Glomerular visceral epithelial cell (primary cell): ENCODE measurements around the gene LTO1.

Experiments
- DNase-seq: peaks from one replicate; pipeline ENCODE4 v3.0.0-alpha.2; 2016; ENCODE audit errors: extremely low spot score

The LTO1 gene

DNA sequence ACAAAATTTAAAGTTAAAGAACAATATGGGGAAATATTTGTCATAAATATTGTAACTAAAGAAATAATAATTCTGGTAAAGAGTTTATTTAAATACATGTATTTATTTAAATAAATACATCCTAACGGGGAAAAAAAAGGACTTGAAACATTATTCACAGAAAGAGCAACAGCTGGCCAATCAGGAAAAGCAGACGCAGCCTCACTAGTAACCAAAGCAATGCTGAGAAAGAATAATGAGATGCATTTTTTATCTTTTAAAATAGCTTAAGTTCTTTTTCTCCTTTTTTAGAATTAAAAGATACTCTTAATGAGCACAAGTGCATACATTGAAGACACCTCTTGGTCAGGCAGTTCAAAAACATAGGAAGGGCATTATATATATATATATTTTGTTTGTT, 2.6 kb upstream of the LTO1 start:
- no peak for DNase-seq

DNA sequence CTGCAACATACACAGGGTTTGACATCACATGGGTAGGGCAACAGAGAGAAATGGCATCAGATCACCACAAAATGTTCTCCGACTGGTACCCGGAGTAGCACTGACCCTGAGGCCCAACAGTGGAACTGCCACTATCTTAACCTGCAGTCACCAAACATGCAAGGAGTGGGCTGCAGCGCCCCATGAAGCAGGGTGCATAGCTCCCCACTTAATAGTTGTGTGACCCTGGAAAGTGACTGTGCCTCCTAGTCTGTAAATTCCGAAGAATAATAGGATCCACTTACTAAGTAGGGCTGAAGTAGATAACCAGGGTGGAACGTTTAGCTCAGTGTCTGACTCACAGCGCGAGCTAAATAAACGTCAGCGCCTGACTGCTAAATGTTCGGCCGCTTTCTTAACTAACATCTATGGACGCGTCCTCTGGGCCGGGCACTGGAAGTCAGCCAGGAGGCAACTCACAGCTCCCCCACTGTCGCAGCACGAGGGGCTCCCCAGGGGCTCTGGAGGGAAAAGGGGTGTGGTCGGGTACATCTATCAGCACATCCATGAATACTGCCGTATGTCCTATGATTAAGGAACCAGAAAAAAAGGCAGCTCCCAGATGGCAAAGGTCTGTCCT, 777 bp downstream of the LTO1 start:
- DNase-seq = peak; percentile 36

DNA sequence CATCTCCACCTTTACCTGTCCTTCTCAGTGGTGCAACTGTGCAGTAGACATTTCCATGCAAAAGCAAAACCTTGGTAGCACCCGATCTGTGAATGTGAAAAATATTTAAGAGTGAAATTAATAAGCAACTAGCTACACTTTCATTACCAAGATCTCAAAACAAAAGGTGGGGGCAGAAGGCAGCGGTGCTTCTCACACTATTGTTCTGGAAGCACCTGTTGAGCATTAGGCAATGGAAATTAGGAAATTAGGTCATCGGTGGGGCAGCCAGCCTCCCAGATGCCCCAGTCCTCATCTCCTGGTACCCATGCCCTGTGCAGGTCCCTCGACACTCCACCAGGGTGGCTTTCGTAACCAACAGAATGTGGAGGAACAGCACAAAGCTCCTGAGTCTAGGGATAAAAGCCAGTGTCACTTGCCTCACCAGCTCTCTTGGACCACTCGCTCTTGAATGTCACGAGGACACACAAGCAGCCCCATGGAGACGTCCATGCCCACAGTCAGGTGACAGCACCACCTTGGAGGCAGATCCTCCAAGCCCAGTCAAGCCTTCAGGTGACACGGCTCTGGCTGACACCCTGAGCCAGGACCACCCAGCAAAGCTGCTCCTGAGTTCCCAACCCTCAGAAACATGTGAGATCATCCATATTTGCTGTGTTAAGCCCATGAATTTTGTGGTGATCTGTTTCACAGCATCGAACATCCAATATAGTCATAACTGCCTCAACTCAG, 3.3 kb downstream of the LTO1 start:
- no peak for DNase-seq

DNA sequence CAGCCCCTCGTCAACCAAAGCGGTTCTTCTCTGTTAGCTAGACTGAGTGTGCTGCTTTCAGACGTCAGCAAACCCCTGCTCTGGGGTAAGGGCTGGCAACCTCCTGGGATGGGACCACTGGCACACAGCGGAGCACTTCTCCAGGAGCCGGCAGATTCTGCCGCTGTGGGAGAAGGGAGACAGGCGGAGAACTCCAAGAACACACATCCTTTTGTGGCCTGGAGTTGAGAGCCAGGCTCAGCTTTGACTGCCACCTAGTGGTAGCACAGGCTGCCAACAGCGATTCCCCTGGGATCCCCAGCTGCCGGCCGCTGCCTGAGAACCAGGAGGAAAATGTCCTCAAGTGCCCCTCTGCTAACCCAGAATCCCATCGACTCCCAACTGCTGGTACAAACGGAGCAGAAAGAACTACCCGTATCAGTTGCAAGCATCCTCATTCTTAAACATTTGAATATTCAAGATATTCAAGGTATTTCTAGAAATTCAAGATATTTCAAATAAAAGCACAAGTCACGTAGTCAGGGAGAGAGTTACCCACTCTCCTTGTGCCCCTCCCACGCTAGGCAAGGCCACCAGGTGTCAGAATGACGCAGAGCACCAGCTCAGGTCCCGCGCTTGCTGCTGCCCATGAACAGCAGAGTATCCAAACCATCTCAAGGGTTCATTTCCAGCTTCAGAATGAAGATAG, 4.9 kb downstream of the LTO1 start:
- peak; percentile 79 for DNase-seq

DNA sequence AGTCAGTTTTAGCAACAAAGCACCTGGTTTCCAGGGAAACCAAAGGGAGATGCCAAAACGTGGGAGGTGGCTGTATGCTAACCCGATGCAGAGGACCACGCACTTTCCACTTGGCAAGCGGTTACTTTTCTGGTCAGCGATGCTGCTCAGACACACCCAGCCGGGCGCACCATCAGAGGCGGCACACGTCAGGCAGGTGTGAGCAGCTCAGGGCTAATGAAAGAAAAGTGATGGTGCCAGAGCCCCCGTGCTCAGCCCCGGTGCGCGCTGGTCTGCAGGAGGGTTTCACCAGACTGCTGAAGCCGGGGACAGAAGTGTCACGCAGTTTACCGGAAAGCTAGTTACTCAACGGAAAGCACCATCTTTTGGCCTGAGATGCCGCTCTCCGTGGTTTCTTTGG, 5.7 kb downstream of the LTO1 start:
- DNase-seq = no peak

DNA sequence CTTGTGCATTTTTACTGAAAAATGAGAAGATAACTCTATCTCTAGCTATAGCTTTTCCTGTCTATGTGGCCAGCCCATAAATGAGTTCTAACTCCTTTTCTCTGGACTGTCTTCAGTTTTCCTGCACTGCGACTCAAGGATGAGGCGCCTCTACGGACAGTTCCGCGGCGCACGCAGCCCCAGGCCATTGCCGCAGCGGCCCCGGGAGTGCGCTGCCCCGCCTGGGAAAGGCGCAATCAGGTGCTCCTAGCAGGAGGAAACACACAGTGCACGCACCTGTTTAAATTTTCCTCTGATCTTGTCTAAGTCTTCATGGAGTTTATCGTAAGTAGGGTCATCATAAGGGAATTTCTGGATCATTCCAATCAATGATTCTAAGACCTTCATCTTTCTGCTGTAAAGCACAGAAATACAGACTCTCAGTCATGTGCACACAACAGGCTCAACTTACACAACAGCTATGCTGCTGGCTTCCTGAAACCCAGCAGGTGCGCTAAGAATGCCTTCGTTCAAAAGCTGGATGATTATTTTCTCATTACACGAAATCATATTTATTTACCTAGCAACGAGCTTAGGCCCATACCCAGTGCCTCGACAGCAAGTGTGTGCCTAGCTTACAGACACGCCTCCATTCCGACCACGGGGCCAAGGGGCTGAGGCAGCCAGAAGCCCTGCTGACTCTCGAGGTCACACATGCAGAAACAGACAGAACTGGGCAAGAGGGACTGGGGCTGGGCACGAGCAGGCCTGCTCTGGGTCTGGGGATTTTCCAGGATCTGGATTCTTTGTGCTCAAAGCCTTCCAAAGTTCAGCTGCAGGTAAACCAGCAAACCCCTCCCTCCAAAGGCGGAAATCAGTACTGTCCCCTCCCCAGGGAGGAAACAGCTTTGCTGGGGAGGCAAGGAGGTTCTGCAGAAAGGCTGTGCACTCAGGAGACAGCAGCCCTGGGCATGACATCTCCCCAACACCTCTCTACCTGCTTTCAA, 7.2 kb downstream of the LTO1 start:
- DNase-seq = no peak

DNA sequence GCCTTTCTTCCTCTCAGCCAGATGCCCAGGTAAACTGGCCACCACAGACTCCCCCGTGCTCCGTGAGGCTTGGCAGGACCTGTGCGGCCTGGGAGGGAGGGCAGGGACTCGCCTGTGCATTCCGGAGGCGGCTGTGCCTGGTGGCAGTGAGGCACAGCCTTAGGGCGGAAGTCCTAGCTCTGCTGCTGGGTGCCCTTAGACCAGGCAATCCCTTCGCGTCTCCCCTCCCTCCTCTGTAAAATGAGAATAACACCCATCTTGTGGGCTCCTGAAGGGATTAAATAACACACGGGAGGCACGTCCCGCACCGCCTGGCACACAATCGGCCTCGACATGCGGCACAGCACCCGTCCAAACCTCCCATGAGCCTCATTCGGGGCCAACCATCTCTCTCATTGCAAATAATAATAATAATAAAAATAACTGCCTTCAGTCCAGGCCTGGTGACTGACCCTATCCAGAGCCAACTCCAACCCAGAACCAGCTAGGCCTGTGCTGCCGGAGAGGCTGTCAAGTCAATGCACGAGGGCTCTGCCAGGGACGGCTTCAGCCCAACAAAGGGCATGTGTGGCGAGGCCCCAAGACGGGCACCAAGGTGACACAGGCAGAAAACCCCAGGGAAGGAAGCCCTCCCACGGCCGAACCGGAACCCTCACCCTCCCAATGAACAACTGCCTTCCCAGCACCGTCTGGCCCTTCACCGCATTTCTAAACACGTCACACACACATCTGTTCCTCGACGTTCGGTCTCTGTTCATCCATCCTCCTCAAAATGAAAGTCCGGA, 8.2 kb downstream of the LTO1 start:
- no peak for DNase-seq

DNA sequence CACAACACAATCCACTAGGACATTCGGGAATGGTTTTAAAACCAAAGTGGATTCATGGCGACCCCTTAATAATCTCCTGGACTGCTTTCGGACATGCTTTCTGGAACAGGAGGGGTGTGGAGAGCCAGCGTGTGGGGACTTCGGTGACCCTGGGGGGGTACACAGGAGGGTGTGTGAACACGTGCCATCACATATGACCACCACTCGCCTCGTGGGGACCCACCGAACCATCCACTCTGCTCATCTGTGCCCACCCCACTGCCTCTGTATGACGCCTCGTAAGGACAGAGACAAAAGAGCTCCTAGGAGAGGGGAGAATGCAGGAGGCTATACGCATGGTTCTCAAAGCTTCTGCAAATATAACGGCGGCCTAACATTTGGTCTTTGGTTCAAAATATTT, 8.9 kb downstream of the LTO1 start:
- DNase-seq = no peak

DNA sequence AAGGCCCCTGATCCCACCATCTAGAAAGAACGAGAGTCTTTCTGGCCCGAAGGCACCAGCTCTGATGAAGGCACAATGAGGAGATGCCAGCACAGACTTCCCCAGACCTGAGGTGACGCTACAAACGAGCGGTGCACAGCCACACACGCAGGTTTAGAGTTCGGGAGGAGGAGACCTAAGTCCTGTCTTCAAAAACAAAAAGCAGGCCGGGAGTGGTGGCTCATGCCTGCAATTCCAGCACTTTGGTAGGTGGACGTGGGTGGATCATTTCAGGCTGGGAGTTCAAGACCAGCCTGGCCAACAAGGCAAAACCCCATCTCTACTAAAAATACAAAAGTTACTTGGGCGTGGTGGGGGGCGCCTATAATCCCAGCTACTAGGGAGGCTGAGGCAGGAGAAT, 9.5 kb downstream of the LTO1 start:
- no peak for DNase-seq

DNA sequence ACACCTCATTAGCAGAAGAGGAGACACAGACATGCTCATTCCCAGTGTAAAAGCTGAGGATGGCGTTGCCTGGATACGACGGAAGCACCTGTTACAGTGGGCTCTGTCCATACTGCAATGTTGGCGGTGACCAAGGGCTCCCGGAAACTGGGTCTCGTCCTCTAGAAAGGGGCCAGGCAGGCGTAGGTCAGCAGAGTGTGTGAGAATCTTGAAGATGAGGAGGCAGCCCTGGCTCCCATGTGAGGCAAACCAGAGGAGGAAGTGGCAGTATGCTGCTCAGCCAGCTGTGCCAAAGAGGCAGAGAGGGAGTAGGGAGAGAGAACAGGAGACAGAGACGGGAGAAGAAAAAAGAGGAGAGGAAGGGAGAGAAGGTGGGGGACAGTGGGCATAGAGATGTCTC, 10.3 kb downstream of the LTO1 start:
- no peak for DNase-seq

DNA sequence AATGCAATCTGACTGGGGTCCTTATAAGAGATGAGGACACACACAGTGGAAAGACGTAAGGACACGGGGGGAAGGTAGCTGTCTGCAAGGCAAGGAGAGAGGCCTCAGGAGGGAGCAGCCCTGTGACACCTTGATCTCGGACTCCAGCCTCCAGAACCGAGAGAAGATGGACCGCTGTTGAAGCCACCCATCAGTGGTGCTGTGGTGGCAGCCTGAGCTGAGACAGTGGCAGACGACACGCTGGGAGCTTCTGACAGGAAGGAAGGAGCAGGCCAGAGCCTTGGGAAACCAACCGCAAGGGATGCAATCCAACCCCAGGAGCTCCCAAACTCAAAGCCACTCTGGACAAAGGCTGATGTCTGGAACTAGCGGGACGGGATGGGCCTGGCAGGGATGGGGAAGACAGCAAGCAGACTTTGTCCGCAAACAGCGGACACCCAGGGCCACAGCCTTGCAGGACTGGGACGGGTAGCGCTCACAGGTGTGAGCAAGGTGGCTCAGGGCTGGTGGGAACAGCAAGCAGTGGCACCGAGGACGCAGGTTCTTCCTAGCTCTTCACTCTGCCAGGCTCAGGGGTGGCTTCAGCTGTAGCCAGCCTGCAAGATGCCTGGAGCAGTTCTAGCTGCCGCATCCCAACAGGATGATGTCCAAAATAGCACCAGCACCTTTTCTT, 10.9 kb downstream of the LTO1 start:
- no peak for DNase-seq

DNA sequence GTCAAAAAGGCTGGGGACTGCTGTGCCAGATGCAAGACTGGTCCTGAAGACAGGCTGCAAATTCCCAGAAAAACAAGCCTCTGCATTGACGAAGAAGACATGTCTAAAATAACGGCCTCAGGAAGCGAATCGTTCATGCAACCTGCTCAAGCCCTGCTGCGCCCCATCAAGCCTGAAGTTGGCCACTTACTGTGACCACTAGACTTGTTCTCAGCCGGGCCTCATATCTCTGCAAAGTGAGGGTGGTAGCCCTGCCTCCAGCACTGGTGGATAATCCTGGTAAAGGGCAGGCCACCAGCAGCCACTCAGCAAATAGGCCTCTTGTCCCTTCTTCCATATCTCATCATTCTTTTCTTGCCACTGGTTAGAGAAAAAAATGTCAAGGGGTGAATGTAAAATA, 11.8 kb downstream of the LTO1 start:
- DNase-seq = no peak

DNA sequence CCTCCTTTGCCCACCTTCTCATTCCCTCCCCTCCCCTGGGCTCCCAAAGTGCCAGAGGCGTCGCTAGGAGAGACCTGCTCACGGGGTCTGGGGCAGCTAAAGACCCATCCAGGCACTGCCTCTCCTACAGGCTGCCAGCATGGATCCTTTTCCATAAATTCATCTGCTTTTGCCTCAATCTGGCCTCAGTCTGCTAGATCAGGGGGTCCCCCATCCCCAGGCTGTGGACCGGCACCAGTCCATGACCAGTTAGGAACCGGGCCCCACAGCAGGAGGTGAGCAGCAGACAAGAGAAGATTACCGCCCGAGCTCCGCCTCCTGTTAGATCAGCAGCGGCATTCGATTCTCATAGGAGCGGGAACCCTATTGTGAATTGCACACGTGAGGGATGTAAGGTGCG, 12.3 kb downstream of the LTO1 start:
- DNase-seq = no peak

DNA sequence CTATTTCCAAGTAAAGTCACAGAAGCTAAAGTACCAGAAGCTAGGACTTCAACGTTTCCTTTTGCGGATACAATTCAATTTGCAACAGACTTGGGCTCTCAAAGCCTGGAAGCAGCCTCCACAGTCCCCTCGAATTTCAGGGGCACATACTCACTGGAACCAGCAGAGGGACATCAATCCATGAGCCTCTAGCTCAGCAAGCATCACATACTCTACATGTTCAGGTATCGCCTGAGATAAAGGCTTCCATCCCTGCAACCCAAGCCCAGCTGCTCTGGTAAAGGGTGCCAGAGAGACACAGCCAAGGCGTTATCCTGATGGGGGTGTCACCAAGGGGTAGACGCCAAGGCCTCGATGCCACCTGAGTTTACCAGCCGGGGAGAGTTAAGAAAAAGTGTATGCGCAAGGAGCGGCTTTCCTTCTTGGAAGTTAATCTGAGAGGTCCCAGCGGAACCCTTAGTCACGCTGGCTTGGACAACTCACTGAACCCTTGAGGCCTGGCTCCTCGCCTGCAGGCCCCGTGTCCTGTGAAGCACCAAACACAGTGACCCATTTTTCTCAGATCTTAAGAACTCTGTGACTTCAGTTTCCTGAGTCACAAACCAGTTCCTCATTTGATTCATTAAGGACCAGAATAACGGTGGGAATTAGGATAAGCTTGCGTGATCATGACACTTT, 13.0 kb downstream of the LTO1 start:
- DNase-seq = no peak

DNA sequence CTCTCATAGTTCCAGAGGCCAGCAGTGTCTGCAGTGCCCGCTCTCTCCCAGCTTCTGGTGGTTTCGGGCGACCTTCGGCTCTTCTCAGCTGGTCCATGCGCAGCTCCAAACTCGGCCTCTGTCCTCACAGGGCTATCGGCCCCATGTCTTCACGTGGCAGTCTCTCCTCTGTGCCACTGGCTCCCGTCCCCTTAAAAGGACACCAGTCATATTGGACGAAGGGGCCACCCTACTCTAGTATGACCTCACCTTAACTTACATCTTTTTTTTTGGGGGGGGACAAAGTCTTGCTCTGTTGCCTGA, 13.8 kb downstream of the LTO1 start:
- DNase-seq = no peak

DNA sequence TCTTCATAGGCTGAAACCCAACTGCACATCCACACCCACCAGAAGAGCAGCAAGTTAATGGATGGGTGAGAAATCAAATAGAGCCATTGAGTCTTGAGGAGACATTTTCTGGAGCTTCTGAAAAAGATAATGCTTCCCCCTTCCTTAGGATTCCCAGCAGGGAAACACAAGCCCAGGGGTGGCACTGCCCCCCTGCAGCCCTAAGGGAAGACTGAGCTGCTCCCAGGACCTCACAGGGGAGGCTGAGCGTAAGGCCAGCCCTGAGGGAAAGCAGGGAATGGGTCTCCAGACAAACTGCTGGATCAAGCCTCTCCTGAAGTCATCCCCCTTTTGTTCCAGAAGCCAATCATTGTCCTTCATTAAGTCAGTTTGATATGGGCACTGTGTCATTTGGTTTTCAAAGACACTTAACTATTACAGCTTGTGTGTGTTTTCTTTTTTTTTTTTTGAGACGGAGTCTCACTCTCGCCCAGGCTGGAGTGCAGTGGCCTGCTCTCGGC, 15.1 kb downstream of the LTO1 start:
- no peak for DNase-seq

DNA sequence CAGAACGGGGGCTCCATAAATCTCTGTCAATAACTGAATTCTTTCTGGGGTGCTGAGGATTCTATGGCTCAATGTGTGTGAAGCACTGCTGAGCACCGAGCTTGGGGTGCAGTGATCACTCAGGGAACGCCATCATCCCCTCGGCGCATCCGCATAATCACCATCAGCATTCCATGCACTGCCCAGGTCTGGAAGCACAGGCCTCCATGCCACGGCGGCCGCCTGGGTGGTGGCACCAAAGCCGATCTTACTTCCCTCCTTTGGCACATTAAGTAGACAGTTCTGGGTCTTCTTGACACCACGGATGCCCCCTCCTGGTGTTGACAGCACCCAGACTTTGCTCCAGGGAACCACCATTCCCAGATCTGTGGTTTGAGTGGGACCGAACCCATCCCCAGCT, 15.6 kb downstream of the LTO1 start:
- DNase-seq = no peak

DNA sequence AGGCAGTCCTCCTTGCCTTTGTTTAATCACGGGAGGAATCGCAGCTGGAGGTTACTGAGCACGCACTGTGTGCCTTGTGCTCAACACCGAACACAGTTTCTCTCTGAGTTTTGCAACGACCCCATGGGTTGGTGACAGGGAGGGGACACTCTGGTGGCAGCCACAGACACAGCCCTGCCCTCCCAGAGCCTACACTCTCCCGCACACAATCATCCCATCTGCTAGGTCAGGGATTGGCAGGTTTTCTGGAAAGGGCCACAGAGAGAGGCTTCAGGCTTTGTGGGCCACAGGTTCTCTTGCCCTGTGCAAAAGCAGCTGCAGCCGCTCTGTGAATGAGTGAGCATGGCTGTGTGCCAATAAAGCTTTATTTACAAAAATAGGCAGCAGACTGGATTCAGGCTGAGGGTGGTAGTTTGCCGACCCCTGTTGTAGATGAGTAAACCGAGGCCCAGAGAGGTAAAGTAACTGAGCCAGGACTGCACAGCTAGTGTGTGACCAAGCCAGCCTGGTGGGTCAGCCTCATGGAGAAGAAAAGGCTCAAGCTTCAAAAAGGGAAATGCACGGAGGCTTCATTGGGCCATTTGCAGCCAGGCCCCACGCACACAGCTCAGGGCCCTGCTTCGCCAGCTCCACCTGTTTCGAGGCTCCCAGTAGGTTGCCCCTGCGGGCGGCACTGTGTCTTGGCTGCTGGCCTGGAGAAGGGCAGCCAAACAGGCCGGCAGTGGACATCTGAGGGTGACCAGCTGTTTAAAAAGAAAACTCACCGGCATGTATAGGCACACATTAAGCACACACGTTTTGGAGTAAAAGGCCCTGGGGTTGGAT, 16.3 kb downstream of the LTO1 start:
- no peak for DNase-seq

DNA sequence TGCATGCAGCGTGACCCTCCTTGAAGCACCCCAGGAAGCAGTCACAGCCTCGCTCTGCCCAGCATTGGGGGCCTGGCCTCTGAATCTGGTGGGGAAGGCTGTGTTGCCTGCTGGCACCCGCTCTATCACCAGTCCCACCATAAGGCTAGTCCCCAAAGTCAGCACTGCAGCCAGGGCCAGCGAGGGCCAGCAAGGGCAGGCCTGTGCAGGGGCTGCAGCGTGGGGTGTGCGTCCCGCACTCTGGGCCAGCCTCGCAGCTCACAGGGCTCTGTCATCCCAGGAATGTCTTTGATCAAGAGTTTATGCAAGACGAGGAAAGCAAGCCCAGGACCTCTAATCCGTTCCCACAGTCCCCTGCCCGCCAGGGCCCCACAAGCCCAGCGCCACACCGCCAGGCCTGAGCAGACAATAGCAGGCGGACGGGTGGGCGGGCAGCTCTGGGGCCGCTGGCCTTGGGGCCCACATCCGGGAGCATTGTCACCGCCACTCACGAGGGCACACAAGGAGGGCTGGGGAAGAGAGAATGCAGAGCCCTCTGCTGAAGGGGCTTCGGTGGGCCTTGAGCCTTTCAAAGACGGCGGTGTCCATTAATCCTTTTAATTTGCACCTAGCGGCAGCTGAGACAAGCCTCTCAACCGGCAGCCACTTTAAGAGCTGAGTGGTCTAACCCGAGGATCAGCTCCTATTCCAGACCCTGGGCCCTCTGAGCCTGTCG, 17.1 kb downstream of the LTO1 start:
- DNase-seq = no peak
